GM23248 (cell line): ENCODE measurements around the gene UPB1.

Experiments used
- EZH2 ChIP-seq: fragments of 200-600 bp; sonication (generic); IDR thresholded peaks from 2 replicates; pipeline ENCODE4 v1.6.1; 2018; ENCODE audit warnings: antibody characterized with exemption, mild to moderate bottlenecking; ENCODE audit not compliant: insufficient read depth, poor library complexity, severe bottlenecking
- EZH2phosphoT487 ChIP-seq: fragments of 200-600 bp; sonication (generic); IDR thresholded peaks from 2 replicates; pipeline ENCODE4 v1.6.1; 2018; ENCODE audit warnings: antibody characterized with exemption, moderate library complexity, mild to moderate bottlenecking, low read depth; ENCODE audit not compliant: insufficient read depth

- TF ChIP-seq EZH2phosphoT487 (no peak), EZH2 (no peak)
Measured at GRCh38 chr22:24543185-24543601, 48.1 kb downstream of the UPB1 start.
